NCI-H187 (cell line): ENCODE results near the gene PCDH9.

ENCODE experiments used
- DNase-seq, 2 experiments: peaks; one replicate each; lab custom pipeline; 2025; lab: John Stamatoyannopoulos, UW

PCDH9 gene

DNA sequence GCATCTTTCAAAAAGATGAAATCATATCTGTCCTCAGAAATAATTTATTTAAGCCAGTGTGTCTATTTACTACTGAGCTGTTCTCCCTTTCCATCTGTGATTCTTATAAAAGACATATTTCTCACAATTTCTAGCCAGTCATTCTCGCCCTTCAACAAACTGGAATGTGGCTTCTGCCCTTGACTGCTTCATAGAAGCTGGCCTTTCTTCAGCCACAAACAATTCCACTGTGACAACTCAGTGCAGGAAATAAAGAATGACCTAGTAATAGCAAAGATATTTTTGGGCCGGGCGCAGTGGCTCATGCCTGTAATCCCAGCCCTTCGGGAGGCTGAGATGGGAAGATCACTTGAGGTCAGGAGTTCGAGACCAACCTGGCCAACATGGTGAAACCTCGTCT lies 655.5 kb downstream of the PCDH9 start:
- DNase-seq = no peak

DNA sequence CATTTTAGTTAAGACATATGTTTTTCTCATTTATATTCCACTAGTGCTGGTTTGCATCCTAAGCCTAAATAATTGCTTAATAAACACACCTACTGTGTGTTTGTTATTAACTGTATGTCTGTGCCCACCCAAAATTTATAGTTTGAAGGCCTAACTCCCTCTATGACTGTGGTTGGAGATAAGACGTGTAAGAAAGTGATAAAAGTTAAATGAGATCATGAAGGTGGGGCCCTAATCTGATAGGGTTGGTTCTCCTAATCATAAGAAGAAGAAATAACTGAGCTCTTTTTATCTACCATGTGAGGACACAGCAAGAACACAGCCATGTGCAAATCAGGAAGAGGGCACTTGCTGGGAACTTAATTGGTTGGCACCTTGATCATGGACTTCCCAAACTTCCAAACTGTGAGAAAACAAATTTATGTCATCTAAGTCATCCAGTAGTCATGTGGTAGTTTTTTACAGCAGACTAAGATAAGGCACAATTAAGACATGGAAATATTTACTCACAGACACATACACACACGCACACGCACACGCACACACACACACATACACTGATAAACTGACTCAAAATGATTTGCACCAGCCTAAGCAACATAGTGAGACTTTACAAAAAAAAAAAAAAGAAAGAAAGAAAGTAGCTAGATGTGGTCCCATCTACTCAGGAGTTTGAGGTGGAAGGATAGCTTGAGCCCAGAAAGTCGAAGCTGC lies 662.1 kb downstream of the PCDH9 start:
- DNase-seq = no peak

DNA sequence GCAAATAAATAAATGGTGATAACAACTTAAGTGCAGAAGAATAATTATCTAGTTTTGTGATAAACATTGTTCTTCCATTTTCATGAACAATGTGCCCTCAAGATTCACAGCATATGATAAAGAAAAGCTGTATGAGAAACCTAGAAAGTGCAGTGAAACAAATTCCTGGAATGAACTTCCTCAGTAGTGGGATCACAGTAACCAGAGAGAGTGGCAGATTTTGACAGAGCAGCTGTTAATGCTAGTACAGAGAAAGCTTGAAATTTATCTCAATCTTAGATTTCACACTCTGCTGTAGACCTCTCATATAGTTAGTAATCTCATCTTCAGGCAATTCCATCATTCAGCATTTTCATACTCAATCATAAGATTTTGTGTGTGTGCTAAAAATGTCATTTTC lies 664.9 kb downstream of the PCDH9 start:
- no peak for DNase-seq

DNA sequence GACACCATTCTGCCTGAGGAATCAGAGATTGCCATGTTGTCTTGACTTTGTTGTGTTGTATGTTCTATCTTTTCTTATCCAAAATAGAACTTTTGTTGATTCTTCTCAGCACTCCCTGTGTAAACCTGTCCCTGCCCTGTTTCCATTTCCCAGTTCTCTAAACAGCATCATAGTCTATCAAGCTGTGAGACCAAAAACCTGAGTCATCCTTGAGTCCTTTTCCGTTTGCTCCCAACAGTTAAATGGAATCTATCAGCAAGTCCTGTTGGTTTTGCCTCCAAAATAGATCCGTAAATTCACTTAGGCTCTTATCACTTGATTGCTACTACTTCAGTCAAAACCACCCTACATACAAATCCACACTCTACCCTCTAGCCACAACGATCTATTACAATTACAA lies 667.1 kb downstream of the PCDH9 start:
- DNase-seq = no peak

DNA sequence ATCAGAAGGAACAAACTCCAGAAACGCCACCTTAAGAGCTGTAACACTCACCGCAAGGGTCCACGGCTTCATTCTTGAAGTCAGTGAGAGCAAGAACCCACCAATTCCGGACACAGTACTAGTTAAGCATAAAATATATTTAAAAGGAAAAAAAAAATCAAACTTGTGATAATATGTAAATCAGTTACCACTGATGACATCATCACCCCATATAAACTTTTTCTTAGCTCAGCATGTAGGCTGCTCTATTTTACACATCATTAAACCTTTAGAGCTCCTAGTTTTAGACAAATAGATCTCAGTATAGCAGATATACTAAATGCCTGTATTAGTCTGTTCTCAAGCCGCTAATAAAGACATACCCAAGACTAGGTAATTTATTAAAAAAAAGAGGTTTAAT lies 668.1 kb downstream of the PCDH9 start:
- no peak for DNase-seq

DNA sequence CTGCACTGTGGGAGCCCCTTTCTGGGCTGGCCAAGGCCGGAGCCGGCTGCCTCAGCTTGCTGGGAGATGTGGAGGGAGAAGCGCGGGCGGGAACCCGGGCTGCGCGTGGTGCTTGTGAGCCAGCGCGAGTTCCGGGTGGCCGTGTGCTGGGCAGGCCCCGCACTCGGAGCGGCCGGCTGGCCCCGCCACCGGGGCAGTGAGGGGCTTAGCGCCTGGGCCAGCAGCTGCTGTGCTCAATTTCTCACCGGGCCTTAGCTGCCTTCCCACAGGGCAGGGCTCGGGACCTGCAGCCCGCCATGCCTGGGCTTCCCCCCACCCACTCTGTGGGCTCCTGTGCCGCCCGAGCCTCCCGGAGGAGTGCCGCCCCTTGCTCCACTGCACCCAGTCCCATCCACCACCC lies 669.1 kb downstream of the PCDH9 start:
- no peak for DNase-seq

DNA sequence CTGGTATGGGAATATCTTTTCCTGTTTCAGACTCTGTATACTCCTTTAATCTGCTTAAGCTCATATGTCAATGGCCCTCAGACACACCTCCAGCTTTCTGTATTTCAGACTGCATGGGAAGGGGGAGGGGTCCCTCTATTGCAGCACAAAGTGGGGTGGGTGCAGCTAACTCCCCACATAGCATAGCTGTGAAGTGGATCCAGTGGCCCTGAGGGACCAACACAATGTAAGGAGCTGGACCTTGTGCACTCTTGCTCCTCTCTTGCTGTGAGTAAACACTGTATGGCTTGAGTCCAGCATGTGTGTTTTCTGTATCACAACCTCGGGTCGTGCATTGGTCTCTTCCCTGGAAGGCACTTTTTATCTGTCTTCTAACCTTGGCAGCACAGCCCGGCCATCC lies 669.9 kb downstream of the PCDH9 start:
- no peak for DNase-seq

DNA sequence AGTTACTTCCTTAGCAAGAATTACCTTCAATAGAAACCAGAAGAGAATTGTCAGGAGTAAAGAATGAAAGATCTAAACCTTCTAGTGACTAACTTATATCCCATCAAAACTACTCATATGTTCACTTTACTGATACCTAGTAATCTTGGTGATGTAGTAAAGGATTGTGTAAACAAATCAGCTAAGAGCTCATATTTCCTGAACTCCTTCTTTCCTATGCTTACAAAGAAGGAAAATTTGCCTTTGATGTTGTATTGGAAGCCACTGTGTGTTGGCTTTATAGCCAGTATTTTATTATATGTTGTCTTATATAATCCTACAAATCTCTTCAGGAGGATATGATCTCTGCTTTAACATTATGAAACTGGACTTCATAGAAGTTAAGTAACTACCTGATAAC lies 671.0 kb downstream of the PCDH9 start:
- no peak for DNase-seq

DNA sequence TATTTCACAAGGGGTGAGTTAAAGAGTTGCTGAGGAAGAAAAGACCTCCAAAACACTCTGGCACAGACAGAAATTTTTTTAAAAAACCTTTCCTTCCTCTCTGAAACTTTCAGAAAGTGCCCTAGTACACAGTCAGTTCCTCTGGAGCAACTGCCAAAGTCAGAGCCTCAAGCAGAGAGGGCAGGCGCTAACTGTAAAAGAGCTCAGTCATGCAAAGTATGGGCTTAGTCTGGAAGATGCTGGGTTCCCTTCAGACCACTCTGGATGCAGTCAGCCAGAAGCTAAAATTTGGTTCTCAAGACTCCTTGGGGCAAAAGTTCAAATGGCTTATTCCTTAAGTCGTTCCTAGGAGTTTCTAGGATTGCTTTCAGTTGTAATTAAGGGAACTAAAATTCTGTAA lies 671.6 kb downstream of the PCDH9 start:
- DNase-seq = no peak

DNA sequence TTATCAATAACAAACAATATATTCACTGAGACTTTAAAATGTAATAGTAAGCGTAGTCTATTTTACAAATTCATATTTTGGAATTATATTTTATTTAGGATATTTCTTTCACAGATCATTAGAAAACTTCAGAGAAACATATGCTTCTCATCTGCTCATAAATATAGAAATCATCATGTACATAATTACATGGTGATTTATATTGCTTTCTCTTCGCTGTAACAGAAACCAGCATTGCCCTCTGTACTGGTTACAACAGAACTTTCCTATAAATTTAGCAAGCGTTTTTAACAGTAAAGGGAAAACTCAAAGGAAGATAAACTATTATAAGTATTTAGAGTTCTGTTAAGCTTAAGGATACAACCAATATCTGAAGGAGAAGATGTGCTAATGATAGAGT lies 672.8 kb downstream of the PCDH9 start:
- DNase-seq = no peak

DNA sequence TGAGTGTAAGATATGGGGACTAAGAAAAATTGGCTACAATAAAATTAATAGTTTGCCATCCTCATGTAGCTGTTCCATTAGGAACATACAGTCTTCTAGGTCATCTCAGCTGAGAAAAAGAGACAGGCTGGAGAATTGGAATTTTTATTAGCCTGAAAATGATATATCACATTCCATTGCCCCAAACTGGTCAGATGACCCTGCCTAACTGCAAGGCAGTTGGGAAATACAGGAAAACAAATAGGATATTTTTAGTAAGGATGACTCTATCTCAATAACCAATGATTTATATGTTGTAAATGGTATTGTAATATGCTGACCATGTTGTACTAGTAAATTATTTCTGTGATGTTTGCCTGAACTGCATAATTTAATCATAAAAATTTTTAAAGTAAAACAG lies 673.8 kb downstream of the PCDH9 start:
- no peak for DNase-seq

DNA sequence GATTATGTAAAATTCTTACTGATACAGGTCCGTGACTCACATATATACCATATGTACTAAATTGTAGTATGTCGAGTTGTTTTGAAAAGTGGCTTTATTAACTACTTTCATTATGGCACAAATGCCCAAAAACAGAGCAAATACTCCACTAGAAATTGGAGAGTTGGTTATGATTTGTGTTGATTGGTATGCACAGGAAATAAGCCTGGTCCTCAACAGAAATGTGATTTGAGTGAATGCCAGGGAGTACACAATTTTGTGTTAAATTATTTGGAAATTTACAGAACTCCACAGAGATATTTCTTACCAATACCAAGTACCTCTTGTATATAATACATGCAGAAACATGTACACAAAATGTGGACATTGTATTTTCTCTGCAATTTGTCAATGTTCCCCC lies 676.7 kb downstream of the PCDH9 start:
- no peak for DNase-seq

DNA sequence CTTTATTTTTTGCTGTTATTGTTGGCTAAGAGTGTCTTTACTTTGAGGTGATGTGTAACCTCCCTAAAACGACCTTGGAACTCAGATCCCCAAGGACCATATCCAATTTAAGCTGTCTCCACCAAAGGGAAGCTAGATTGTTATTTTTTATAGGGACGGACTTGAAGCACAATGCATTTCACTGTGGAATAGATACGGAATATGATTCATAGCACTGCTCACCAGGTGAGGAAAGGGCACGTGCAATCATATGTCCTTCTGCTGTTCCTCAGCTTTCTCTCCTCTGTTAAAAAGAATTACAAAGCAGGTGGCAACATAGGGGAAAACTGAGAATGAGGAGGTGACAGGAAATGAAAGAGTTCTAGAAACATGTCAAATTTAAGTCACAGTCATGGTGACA lies 679.0 kb downstream of the PCDH9 start:
- no peak for DNase-seq

DNA sequence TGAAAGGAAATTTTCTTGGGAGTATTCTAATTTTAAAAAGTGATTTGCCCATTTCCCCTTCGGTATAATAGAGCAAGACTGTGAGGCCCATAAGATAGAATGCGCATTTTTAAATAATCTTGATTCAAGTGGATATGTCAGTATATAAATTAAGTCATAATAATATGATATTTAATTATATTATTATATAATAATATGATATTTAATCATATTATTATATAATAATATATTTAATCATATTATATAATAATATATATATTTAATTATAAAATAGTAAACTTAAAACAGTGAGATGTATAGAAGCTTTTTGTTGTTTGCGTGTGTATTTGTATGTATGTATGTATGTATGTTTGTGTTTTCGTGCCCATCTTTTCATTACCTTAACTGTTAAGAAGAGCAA lies 682.5 kb downstream of the PCDH9 start:
- DNase-seq = no peak

DNA sequence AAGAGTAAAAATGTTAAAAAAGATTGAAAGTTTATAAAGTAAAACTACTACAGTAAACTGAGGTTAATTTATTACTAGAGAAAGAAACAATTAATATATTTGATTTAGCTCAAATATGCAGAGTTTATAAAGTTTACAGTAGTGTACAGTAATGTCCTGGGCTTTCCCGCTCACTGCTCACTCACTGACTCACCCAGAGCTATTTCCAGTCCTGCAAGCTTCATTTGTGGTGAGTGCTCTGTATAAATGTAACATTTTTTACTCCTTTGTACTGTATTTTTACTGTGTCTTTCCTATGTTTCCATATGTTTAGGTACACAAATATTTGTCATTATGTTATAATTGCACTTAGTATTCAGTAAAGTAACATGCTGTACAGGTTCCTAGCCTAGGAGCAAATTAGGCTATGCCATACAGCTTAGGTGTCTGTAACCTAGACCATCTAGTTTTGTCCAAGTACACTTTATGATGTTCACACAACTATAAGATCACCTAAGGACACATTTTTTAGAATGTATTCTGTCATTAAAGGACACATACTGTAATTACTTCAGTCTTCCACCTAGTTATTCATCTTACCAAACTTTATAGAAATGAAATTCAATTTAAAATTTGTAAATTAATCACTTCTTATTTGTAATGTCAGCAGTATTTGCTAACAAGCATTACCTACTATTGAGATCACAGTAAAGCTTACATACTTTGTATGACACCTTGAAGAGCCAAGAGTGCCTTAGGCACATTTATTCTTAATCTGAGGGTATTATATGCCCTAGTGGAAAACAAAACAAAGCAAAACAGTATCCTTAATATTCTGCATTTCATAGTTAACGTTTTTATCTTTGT lies 683.4 kb downstream of the PCDH9 start:
- DNase-seq = no peak

DNA sequence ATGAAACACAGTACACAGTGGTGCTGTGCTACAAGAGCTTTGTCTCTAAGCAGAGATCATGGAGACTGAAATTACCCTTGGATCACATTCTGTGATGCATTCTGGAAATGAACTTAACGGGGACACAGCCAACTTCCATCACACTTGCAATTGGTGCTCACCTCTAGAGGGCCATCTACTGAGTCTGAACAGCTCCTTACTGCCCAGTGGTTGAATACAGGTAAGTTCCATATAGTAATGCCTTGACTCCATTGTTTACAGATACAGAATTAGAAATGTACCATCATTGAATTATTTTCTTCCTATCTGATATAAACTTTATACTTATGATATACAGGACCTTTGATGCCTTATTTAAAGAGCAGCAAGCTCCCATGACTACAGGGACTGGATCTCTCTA lies 686.4 kb downstream of the PCDH9 start:
- DNase-seq = no peak

DNA sequence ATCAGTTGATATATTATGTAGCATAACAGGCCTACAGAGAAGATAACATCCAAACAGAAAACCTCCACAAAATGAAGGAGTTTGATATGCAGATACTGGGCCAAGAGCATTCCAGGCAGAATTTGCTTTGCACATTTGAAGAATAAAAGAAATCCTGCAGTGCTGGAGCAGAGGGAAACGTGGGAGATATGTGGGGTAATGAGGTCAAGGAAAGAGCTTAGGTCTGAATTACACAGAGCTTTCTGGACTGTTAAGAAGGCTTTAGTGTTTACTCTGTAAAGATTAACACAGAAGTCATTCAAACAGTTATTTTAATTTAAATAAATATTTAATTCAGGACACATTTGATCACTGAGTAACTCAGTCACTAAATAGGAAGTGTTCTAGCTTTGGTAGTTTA lies 692.7 kb downstream of the PCDH9 start:
- DNase-seq = no peak

DNA sequence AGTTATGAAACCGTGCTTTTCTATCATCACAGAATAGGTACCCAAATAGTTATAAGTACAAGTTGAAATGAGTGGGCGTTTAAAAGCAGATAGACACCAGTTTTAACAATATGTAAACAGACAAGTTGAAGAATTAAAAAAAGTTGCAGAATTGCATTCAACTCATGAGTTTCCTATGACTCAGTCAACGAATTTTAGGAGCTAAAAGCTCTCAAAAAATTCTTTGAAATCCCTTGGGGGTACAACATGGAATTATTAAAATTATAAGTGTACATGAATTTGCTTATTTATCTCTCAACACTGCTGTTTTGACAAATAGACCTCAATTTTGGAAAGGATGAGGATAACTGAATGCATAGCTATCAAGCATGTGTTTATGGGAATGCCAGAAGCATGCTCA lies 693.4 kb downstream of the PCDH9 start:
- DNase-seq = no peak

DNA sequence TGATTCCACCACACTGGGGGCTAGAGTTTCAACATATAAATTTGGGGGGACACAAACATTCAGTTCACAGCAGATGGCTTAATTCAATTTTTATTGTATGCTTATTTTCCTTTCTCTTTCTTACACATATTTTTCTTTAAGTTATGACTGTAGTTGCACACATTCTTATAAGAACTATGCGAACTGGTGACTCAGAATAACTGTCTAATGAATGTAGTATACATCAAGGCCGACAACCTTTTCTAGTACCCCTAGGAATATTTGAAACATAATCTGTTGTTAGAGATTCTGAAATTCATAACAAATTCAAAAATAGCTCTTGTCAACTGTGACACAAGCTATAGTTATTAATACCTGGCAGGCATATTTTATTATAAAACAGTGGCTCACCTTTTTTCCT lies 695.6 kb downstream of the PCDH9 start:
- DNase-seq = no peak

DNA sequence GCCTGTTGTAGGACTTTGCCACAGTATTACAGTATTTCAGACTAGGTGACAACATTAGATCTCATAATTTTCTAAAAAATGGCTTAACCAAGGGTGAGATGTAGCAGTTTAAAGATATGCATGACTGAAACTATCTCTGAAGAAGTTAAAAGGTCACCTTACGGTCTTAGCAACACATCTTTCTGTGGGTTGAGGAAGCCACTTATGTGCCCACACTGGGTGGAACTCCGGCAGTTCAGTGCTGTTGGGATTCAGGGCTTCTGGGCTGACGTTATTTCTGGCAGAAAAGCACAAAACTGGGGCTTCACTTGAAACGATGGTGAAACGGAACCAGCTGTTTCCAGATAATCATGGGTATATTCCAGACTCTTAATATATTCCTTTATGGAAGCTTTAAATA lies 697.3 kb downstream of the PCDH9 start:
- DNase-seq = no peak

DNA sequence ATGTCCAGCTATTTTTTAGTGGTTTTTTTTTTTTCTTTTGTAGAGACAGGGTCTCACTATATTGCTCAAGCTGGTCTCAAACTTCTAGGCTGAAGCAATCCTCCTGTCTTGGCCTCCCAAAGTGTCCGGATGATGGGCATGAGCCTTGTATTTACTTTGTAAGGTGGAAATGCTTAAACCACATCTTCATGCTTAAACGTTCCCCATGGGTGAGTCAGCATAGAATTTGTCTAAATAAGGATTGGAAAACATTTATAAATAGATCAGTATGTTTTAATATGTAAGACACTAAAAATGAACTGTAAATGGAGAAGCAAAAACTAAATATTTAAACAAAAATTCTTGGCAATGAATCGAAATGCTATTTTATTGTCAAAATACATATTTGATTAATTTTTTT lies 698.0 kb downstream of the PCDH9 start:
- DNase-seq = no peak

DNA sequence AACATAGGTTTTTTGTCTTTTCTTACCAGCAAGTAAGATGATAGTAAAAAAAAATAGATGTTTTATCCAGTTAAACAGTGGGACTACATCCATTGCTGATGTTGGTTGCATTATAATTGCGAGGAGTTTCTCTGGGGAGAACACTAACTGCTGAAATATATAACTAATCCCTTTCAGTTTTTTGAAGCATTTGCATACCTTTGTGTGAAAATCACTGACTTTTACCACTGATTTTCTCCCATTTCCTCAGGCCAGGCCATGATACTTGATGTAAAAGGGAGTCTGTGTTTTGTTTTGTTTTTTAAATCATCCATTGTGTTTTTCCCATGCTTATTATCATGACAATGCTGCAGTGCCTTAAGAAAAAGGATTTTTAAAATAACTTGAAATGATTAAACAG lies 699.5 kb downstream of the PCDH9 start:
- no peak for DNase-seq

DNA sequence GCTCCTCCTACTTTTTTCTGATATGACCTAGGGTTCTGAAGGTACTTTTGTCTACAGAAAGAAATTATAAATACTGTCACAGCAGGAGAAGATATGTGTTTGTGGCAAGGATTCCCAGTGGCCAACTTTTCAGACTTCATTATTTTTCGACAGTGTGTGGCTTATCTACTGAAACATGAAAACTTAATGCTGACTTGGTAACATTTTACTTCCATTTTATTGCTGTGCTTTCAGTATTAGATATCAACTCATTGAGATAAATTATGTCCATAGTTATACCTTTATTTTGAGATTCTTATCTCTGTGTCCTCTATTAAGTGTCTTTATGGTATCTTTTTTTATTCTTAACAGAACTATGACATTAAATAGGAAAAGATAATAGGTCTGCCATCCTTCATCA lies 700.0 kb downstream of the PCDH9 start:
- no peak for DNase-seq
